Aorta (tissue), 5 donors: ENCODE data around the gene MOB3B. TPM values are rescaled to one million over a fixed set of nuclear protein-coding genes. Genes with fewer than 3 reads are reported as not detected.

Source experiments
- ATAC-seq: fragments of 200-7000 bp; cut with Tn5 transposase; one replicate; pipeline ENCODE4 v1.9.1; 2022; ENCODE audit warnings: moderate library complexity; ENCODE audit not compliant: low FRiP score
- DNase-seq, 2 donors: peaks; one replicate each; pipeline ENCODE4 v3.0.0-alpha.2; 2020
- H3K27ac ChIP-seq, 2 donors: one replicate each; pipeline ENCODE4 v1.5.1; 2013; ENCODE audit warnings: low read length in 2 of 2, mild to moderate bottlenecking in 2 of 2, moderate library complexity in 2 of 2, control low read depth in 1 of 2, inconsistent platforms in 1 of 2, low read depth in 1 of 2
- H3K27me3 ChIP-seq, 2 donors: one replicate each; pipeline ENCODE4 v1.6.1; 2013; ENCODE audit warnings: control low read depth in 1 of 2, low read length in 1 of 2, mild to moderate bottlenecking in 1 of 2, moderate library complexity in 1 of 2; ENCODE audit not compliant: insufficient read depth in 2 of 2, control insufficient read depth in 1 of 2
- H3K36me3 ChIP-seq, 2 donors: one replicate each; pipeline ENCODE4 v1.6.1; 2013; ENCODE audit warnings: control low read depth in 1 of 2, low read length in 1 of 2, mild to moderate bottlenecking in 1 of 2; ENCODE audit not compliant: insufficient read depth in 2 of 2, control insufficient read depth in 1 of 2
- H3K4me1 ChIP-seq, 2 donors: one replicate each; pipeline ENCODE4 v1.6.1; 2013; ENCODE audit warnings: low read length in 2 of 2, control low read depth in 1 of 2, mild to moderate bottlenecking in 1 of 2, moderate library complexity in 1 of 2; ENCODE audit not compliant: insufficient read depth in 2 of 2, control insufficient read depth in 1 of 2
- H3K4me3 ChIP-seq, 2 donors: one replicate each; pipeline ENCODE4 v1.5.1; 2013; ENCODE audit warnings: low read length in 2 of 2, control low read depth in 1 of 2, mild to moderate bottlenecking in 1 of 2
- H3K9me3 ChIP-seq: one replicate; pipeline ENCODE4 v1.6.1; 2013; ENCODE audit warnings: mild to moderate bottlenecking, low read length; ENCODE audit not compliant: control insufficient read depth
- WGBS, 2 donors: extraction: QIAGEN DNeasy Blood & Tissue Kit; methylation state at CpG; one replicate each; pipeline ENCODE4 v1.1.7; 2013; 5-methylcytosine and 5-hydroxymethylcytosine counted together
- intact Hi-C, 2 donors: fragments of 100-400 bp; cut with DNase I; formaldehyde crosslinking; loops; one replicate each; pipeline versions ENCODE4 v1.14.2 to v1.15.0; 2022
- polyA plus RNA-seq, 2 donors: library from polyadenylated mRNA; stranded (reverse); fragments of 200-250 nt; gene quantifications; one replicate each; pipeline ENCODE4 v1.2.3, GENCODE V29; 2013
- total RNA-seq, 2 donors: library from RNA; stranded (reverse); fragmentation: NEBNext Ultra II Directional; extraction: Animal tissue kit (Norgen Biotek cat#: 25700); gene quantifications; one replicate each; pipeline ENCODE4 v1.2.1, GENCODE V29; 2021
- donor health status: healthy with polysubstance abuse.
- donor health status: Bipolar disorder and iron deficiency.
- donor health status: DM: no; HTN: no; CAD: no.
- donor health status: DM: no; HTN: no; CAD: no.
- donor health status: DM: yes; HTN: yes; CAD: no.

Gene MOB3B
- total and polyA plus RNA-seq, 4 donors: 3.0 to 9.0 (median 5.8) TPM

GRCh38 chr9:27537756-27538155 lies 8.1 kb upstream of the MOB3B start:
- ATAC-seq: no peak
- peaks cover 4 to 21% of the 10 kb centered on the region in 2 donors for H3K4me1 ChIP-seq
- WGBS, 2 donors: 90 to 98% methylated on average over 1 of the region's 1 CpG
- H3K27ac ChIP-seq: no peak overlapping the region
- intact Hi-C loops: no loop called here
- no peaks in the 10 kb centered on the region for H3K27me3 ChIP-seq
- DNase-seq: no peak
- H3K4me3 ChIP-seq: no peak overlapping the region
- H3K36me3 ChIP-seq: no peaks in the 10 kb centered on the region
- no peaks in the 10 kb centered on the region for H3K9me3 ChIP-seq

GRCh38 chr9:27537027-27537435 lies 7.4 kb upstream of the MOB3B start:
- Histone ChIP-seq H3K36me3 (no peaks in the 10 kb centered on the region), H3K9me3 (no peaks in the 10 kb centered on the region), H3K4me3 (no peak overlapping the region), H3K27me3 (no peaks in the 10 kb centered on the region), H3K4me1 (peaks cover 4 to 17% of the 10 kb centered on the region in 2 donors), H3K27ac (no peak overlapping the region)
- intact Hi-C loops: no loop called here
- 28 to 44% methylated on average over 7 of the region's 7 CpGs for WGBS, 2 donors
- ATAC-seq (no peak), DNase-seq (no peak)

- ATAC-seq (no peak), DNase-seq (no peak)
- intact Hi-C loops: no loop called here
- Histone ChIP-seq H3K4me1 (peaks cover 4 to 17% of the 10 kb centered on the region in 2 donors), H3K36me3 (no peaks in the 10 kb centered on the region), H3K4me3 (no peak overlapping the region), H3K27me3 (no peaks in the 10 kb centered on the region), H3K27ac (no peak overlapping the region), H3K9me3 (no peaks in the 10 kb centered on the region)
- WGBS, 2 donors: 32 to 57% methylated on average over 3 of the region's 3 CpGs
Measured at GRCh38 chr9:27536168-27536567, 6.6 kb upstream of the MOB3B start.

- Histone ChIP-seq H3K4me3 (no peak overlapping the region), H3K9me3 (no peaks in the 10 kb centered on the region), H3K36me3 (no peaks in the 10 kb centered on the region), H3K27me3 (no peaks in the 10 kb centered on the region), H3K27ac (no peak overlapping the region), H3K4me1 (peaks cover 2 to 13% of the 10 kb centered on the region in 2 donors)
- ATAC-seq (no peak), DNase-seq (no peak)
- WGBS, 2 donors: 86 to 89% methylated on average over 3 of the region's 3 CpGs
- intact Hi-C loops: no loop called here
Measured at GRCh38 chr9:27535701-27536118, 6.1 kb upstream of the MOB3B start.

GRCh38 chr9:27534658-27535209 lies 5.1 kb upstream of the MOB3B start:
- no peaks in the 10 kb centered on the region for H3K27me3 ChIP-seq
- no peak overlapping the region for H3K27ac ChIP-seq
- WGBS, 2 donors: 93 to 95% methylated on average over 3 of the region's 3 CpGs
- H3K4me1 ChIP-seq: peaks cover 2 to 12% of the 10 kb centered on the region in 2 donors
- ATAC-seq (no peak), DNase-seq (no peak)
- no peaks in the 10 kb centered on the region for H3K9me3 ChIP-seq
- H3K36me3 ChIP-seq: no peaks in the 10 kb centered on the region
- H3K4me3 ChIP-seq: no peak overlapping the region
- intact Hi-C loops: no loop called here

- Histone ChIP-seq H3K27ac (peak overlapping the region in 1 of 2 donors; percentile 55), H3K4me1 (peaks cover 2 to 12% of the 10 kb centered on the region in 2 donors), H3K9me3 (no peaks in the 10 kb centered on the region), H3K27me3 (no peaks in the 10 kb centered on the region), H3K4me3 (no peak overlapping the region), H3K36me3 (no peaks in the 10 kb centered on the region)
- intact Hi-C loops: no loop called here
- DNase-seq: no peak
- 0 to 5% methylated on average over 4 of the region's 4 CpGs for WGBS, 2 donors
- ATAC-seq: no peak
Measured at GRCh38 chr9:27534131-27534530, 4.5 kb upstream of the MOB3B start.

- 95 to 98% methylated on average over 1 of the region's 1 CpG for WGBS, 2 donors
- Histone ChIP-seq H3K27ac (no peak overlapping the region), H3K4me3 (no peak overlapping the region), H3K36me3 (no peaks in the 10 kb centered on the region), H3K9me3 (no peaks in the 10 kb centered on the region), H3K27me3 (no peaks in the 10 kb centered on the region), H3K4me1 (peaks cover 2 to 8% of the 10 kb centered on the region in 2 donors)
- DNase-seq (no peak), ATAC-seq (no peak)
- intact Hi-C loops: no loop called here
Measured at GRCh38 chr9:27533311-27533710, 3.7 kb upstream of the MOB3B start.

GRCh38 chr9:27532046-27532445 lies 2.4 kb upstream of the MOB3B start:
- Histone ChIP-seq H3K4me1 (peaks cover 0 to 5% of the 10 kb centered on the region in 2 donors), H3K36me3 (no peaks in the 10 kb centered on the region), H3K27ac (no peak overlapping the region), H3K4me3 (no peak overlapping the region), H3K9me3 (no peaks in the 10 kb centered on the region), H3K27me3 (no peaks in the 10 kb centered on the region)
- intact Hi-C loops: no loop called here
- ATAC-seq: no peak
- no peak for DNase-seq
- 89% methylated on average over 1 of the region's 1 CpG for WGBS, 2 donors

GRCh38 chr9:27530915-27531755 lies 1.5 kb upstream of the MOB3B start:
- H3K4me1 ChIP-seq: peaks cover 0 to 5% of the 10 kb centered on the region in 2 donors
- intact Hi-C loops: no loop called here
- DNase-seq (no peak), ATAC-seq (no peak)
- H3K27ac ChIP-seq: no peak overlapping the region
- H3K9me3 ChIP-seq: no peaks in the 10 kb centered on the region
- 77 to 83% methylated on average over 4 of the region's 4 CpGs for WGBS, 2 donors
- no peaks in the 10 kb centered on the region for H3K27me3 ChIP-seq
- H3K36me3 ChIP-seq: no peaks in the 10 kb centered on the region
- no peak overlapping the region for H3K4me3 ChIP-seq
